H1 (cell line): ENCODE data around the gene EMID1. TPM values are rescaled to one million over a fixed set of nuclear protein-coding genes. Genes with fewer than 3 reads are reported as not detected.

Source experiments
- CHD2 ChIP-seq: IDR thresholded peaks from 2 replicates; pipeline ENCODE4 v1.6.1; 2012; ENCODE audit warnings: low read length, improper control_type of control experiment
- SP4 ChIP-seq: IDR thresholded peaks from 2 replicates; pipeline ENCODE4 v1.6.1; 2012; ENCODE audit warnings: low read length, inconsistent platforms
- TCF12 ChIP-seq: IDR thresholded peaks from 2 replicates; pipeline ENCODE4 v1.6.1; 2011; ENCODE audit warnings: low read depth, mild to moderate bottlenecking, low read length
- polyA plus RNA-seq, 7 experiments: library from polyadenylated mRNA; depleted of rRNA in 3 of 7; stranded (reverse) in 5 of 7; unstranded in 2 of 7; fragments of >200 nt in 5 of 7; fragments of 200-250 nt in 2 of 7; gene quantifications; 1 replicate in 5 of 7; 2 replicates in 1 of 7; 4 replicates in 1 of 7; pipeline versions ENCODE4 v1.2.1 to v1.2.3, GENCODE V29; 2011 to 2013; ENCODE audit warnings: missing spikeins in 2 of 7, mixed read lengths in 2 of 7
- total RNA-seq: library from RNA; stranded (reverse); fragmentation: NEBNext Ultra II Directional; extraction: Animal tissue kit (Norgen Biotek cat#: 25700); gene quantifications from 2 replicates; pipeline ENCODE4 v1.2.1, GENCODE V29; 2021

Gene EMID1
- total and polyA plus RNA-seq, 2 of the 8 experiments (the other 6 are each of a cell fraction or from before 2014, with no cell fraction given) = 3.9 to 7.4 TPM

- TF ChIP-seq TCF12 (no peak), CHD2 (no peak), SP4 (no peak)
These were observed 83.1 kb downstream of the EMID1 start (continued) for GRCh38 chr22:29288837-29289236.
